Stimulated activated CD4-positive, alpha-beta T cell treated with anti-CD3 and anti-CD28 coated beads, Interleukin-12 subunit alpha, Interleukin-12 subunit beta, amount 100 ng/mL, for 4 hours (primary cell): ENCODE measurements around the gene SMOC2.
"Not testable (repeated sequence)": the region's sequence is repeated elsewhere in the genome, so short reads cannot be mapped to it uniquely, and the experiment has no call there.

ENCODE experiments used
- DNase-seq: peaks from one replicate; pipeline ENCODE4 v3.0.0-alpha.2; 2020

Gene SMOC2

GRCh38 chr6:168666699-168667427, 225.9 kb downstream of the SMOC2 start:
- no peak for DNase-seq

GRCh38 chr6:168667428-168667805, 226.4 kb downstream of the SMOC2 start:
- DNase-seq = no peak

- no peak for DNase-seq
These were observed 229.5 kb downstream of the SMOC2 start for GRCh38 chr6:168670401-168670985.

GRCh38 chr6:168671028-168671862, 230.3 kb downstream of the SMOC2 start:
- DNase-seq = no peak

- no peak for DNase-seq
These were observed 231.0 kb downstream of the SMOC2 start for GRCh38 chr6:168671863-168672546.

- DNase-seq = no peak
These were observed 233.6 kb downstream of the SMOC2 start for GRCh38 chr6:168674595-168674994.

GRCh38 chr6:168675375-168675774, 234.4 kb downstream of the SMOC2 start:
- DNase-seq = no peak

GRCh38 chr6:168675933-168676551, 235.1 kb downstream of the SMOC2 start:
- no peak for DNase-seq

- DNase-seq = no peak
These were observed 235.8 kb downstream of the SMOC2 start for GRCh38 chr6:168676552-168677322.

GRCh38 chr6:168677323-168677781, 236.4 kb downstream of the SMOC2 start:
- DNase-seq = not testable (repeated sequence)

GRCh38 chr6:168678077-168678476, 237.1 kb downstream of the SMOC2 start:
- no peak for DNase-seq

- DNase-seq = no peak
These were observed 237.6 kb downstream of the SMOC2 start for GRCh38 chr6:168678588-168678987.

GRCh38 chr6:168681748-168682147, 240.8 kb downstream of the SMOC2 start:
- no peak for DNase-seq

- no peak for DNase-seq
These were observed 242.6 kb downstream of the SMOC2 start for GRCh38 chr6:168683621-168684020.

- DNase-seq = no peak
These were observed 243.5 kb downstream of the SMOC2 start for GRCh38 chr6:168684471-168684870.

- DNase-seq = no peak
These were observed 243.9 kb downstream of the SMOC2 start for GRCh38 chr6:168684906-168685305.

GRCh38 chr6:168686029-168686738, 245.2 kb downstream of the SMOC2 start:
- DNase-seq = no peak

- no peak for DNase-seq
These were observed 246.1 kb downstream of the SMOC2 start for GRCh38 chr6:168686831-168687730.

GRCh38 chr6:168690271-168690670, 249.3 kb downstream of the SMOC2 start:
- DNase-seq = no peak

GRCh38 chr6:168691774-168692173, 250.8 kb downstream of the SMOC2 start:
- DNase-seq = no peak
